ENCODE measurements around the gene TIGD3. TPM values are rescaled to one million over a fixed set of nuclear protein-coding genes. Genes with fewer than 3 reads are reported as not detected.
A peak's percentile ranks its signal among the peaks of the same experiment; 100 is the strongest.

TIGD3 gene
- total RNA-seq, 4 donors from 2014 or later = 0.30 to 0.59 TPM; not detected in 2

DNA sequence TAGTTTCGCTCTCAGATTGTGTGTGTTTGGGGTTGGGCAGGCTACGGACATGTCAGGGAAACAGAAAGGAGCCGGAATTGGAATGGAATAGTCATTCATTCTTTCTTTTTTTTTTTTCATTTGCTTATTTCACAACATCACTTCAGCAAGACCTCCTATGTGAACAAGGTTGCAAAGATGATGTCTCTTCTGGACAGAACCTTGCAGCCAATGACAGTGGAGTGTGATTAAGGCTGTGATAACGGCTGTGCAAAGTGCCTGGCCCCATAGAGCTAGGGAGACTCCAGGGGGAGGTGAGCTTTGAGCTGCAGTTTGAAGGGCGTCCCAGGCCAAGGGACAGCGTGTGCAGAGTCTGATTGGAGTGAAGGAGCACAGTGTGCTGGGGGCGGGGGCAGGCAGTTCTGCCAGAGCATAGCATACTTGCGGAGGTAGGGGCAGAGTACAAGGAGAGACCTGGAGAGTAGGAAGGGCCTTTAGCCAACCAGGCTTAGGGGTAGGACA is 3.4 kb downstream of the TIGD3 start:
- no peak for TF ChIP-seq POLR2A (IDR thresholded peaks at IDR 0.05)
- no peak for TF ChIP-seq EP300 (IDR thresholded peaks at IDR 0.05)
- TF ChIP-seq, protein P1, sequence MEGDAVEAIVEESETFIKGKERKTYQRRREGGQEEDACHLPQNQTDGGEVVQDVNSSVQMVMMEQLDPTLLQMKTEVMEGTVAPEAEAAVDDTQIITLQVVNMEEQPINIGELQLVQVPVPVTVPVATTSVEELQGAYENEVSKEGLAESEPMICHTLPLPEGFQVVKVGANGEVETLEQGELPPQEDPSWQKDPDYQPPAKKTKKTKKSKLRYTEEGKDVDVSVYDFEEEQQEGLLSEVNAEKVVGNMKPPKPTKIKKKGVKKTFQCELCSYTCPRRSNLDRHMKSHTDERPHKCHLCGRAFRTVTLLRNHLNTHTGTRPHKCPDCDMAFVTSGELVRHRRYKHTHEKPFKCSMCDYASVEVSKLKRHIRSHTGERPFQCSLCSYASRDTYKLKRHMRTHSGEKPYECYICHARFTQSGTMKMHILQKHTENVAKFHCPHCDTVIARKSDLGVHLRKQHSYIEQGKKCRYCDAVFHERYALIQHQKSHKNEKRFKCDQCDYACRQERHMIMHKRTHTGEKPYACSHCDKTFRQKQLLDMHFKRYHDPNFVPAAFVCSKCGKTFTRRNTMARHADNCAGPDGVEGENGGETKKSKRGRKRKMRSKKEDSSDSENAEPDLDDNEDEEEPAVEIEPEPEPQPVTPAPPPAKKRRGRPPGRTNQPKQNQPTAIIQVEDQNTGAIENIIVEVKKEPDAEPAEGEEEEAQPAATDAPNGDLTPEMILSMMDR (IDR thresholded peaks at IDR 0.05) = no peak
- 77 to 80% methylated on average over 8 of the region's 8 CpGs for WGBS, 2 donors
- H3K27me3 ChIP-seq = peaks cover 0 to 6% of the 10 kb centered on the region in 2 donors
- no peak overlapping the region for H3K27ac ChIP-seq
- no peak overlapping the region for H3K4me3 ChIP-seq
- no peaks in the 10 kb centered on the region for H3K36me3 ChIP-seq
- peaks cover 0 to 26% (median 9%) of the 10 kb centered on the region in 4 donors for H3K4me1 ChIP-seq
- H3K9me3 ChIP-seq = no peaks in the 10 kb centered on the region
- DNase-seq (ENCODE audit: low spot score in 2 of 2) = no peak

DNA sequence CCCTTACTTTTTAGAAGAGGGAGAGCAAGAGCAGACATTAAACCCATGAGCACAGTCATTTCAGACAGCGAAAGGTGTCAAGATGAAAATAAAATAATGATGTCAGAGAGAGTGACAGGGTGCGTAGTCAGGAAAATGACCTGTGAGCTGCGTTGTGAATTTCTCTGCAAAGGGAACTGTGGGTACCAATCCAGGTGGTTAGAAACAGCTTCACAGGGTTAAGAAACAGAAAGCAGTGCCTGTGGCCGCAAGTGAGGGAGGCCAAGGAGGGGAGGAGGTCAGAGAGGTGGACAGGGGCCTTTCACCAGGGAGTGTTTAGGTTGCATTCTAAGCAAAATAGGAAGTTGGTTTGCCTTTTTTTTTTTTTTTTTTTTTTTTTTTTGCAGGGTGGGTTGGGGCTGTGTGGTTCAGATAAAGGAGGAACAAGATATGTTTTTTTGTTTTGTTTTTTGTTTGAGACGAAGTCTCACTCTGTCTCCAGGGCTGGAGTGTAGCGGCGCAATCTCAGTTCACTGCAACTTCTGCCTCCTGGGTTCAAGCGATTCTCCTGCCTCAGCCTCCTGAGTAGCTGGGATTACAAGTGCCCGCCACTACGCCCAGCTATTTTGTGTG is 7.9 kb downstream of the TIGD3 start:
- H3K36me3 ChIP-seq = no peaks in the 10 kb centered on the region
- peak overlapping the region in 1 of 4 donors; percentile 34 for H3K27ac ChIP-seq
- H3K9me3 ChIP-seq = no peaks in the 10 kb centered on the region
- no peak for DNase-seq (ENCODE audit: low spot score in 2 of 2)
- TF ChIP-seq, protein P1 (IDR thresholded peaks at IDR 0.05) = no peak
- TF ChIP-seq POLR2A (IDR thresholded peaks at IDR 0.05) = no peak
- TF ChIP-seq EP300 (IDR thresholded peaks at IDR 0.05) = no peak
- peaks cover 0 to 12% (median 1%) of the 10 kb centered on the region in 4 donors for H3K4me1 ChIP-seq
- no peak overlapping the region for H3K4me3 ChIP-seq
- H3K27me3 ChIP-seq = no peaks in the 10 kb centered on the region
- 76 to 83% methylated on average over 10 of the region's 10 CpGs for WGBS, 2 donors

DNA sequence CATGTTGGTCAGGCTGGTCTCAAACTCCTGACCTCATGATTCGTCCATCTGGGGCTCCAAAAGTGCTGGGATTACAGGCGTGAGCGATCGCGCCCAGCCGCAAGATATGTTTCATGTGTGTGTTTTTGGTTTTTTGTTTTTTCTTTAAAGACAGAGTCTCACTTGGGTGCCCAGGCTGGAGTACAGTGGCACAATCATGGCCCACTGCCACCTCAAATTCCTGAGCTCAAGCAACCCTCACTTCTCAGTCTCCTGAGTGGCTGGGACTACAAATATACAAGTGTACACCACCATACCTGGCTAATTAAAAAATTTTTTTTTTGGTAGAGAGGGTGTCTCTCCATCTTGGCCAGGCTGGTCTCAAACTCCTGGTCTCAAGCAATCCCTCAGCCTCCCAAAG is 8.4 kb downstream of the TIGD3 start:
- Histone ChIP-seq H3K4me3 (no peak overlapping the region), H3K4me1 (peaks cover 0 to 12% (median 1%) of the 10 kb centered on the region in 4 donors), H3K27me3 (no peaks in the 10 kb centered on the region), H3K27ac (no peak overlapping the region), H3K36me3 (no peaks in the 10 kb centered on the region), H3K9me3 (no peaks in the 10 kb centered on the region)
- DNase-seq (ENCODE audit: low spot score in 2 of 2) = no peak
- no peak for TF ChIP-seq EP300 (IDR thresholded peaks at IDR 0.05)
- TF ChIP-seq, protein P1 (IDR thresholded peaks at IDR 0.05) = no peak
- no peak for TF ChIP-seq POLR2A (IDR thresholded peaks at IDR 0.05)
- WGBS, 2 donors = 86 to 87% methylated on average over 6 of the region's 6 CpGs

DNA sequence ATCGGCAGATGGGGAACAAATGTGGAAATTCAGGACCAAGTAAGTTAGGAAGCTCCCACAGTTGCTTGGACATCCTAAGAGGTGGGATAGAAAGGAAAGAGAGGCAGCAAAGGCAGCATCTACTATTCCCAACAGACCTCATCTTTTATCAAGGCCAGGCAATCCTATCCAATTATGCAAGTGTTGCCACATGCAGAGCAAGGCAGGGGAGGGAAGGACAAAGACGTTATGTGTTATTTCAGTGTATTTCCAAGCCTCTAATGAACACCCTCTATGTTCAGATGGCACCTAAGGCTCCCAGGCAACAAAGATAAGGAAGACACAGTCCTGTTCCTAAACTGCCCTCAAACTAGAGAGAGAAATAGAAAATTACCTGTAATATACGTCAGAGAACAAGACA is 9.2 kb downstream of the TIGD3 start:
- H3K27me3 ChIP-seq = no peaks in the 10 kb centered on the region
- no peak for DNase-seq (ENCODE audit: low spot score in 2 of 2)
- H3K4me1 ChIP-seq = peaks cover 0 to 12% (median 1%) of the 10 kb centered on the region in 4 donors
- WGBS, 2 donors = 63 to 70% methylated on average over 3 of the region's 3 CpGs
- no peaks in the 10 kb centered on the region for H3K36me3 ChIP-seq
- TF ChIP-seq POLR2A (IDR thresholded peaks at IDR 0.05) = no peak
- TF ChIP-seq, protein P1 (IDR thresholded peaks at IDR 0.05) = no peak
- no peak for TF ChIP-seq EP300 (IDR thresholded peaks at IDR 0.05)
- H3K9me3 ChIP-seq = no peaks in the 10 kb centered on the region
- H3K27ac ChIP-seq = no peak overlapping the region
- no peak overlapping the region for H3K4me3 ChIP-seq

DNA sequence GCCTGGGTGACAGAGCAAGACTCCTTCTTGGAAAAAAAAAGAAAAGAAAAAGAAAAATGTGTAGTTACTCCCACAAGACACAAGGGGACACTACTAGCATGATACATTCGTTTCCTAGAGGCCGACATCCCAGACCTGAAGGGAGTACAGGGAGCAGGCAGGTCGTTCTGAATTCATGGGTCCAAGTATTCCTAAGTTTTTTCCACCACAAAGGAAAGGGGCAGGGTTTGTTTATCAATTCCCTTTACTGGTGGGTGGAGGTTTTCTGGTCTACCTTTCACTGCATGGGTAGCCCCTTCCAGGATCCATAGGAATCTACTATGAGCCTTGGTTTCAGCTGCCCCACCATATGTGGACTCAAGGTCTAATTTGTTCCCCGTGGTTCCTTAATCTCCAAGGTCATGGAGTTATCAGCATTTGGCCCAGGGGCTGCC is 11.8 kb downstream of the TIGD3 start:
- Histone ChIP-seq H3K4me3 (no peak overlapping the region), H3K36me3 (no peaks in the 10 kb centered on the region), H3K9me3 (no peaks in the 10 kb centered on the region), H3K4me1 (peaks cover 0 to 12% (median 1%) of the 10 kb centered on the region in 4 donors), H3K27ac (no peak overlapping the region), H3K27me3 (no peaks in the 10 kb centered on the region)
- DNase-seq (ENCODE audit: low spot score in 2 of 2) = no peak
- 1 to 4% methylated on average over 4 of the region's 4 CpGs for WGBS, 2 donors
- TF ChIP-seq EP300 (IDR thresholded peaks at IDR 0.05) (peak in 1 of 2 donors; percentile 57), POLR2A (IDR thresholded peaks at IDR 0.05) (no peak)
- TF ChIP-seq, protein P1 (IDR thresholded peaks at IDR 0.05) = peak; percentile 68 to 89 (median 83)

Data from tibial nerve (tissue), 4 donors.